GM12801 (cell line): ENCODE measurements around the gene P2RX7.

Experiments
- TF ChIP-seq, protein P1 (sequence below): IDR thresholded peaks from one replicate; pipeline ENCODE4 v1.5.1; 2011; ENCODE audit warnings: control low read depth; ENCODE audit not compliant: insufficient read length; ENCODE audit errors: extremely low read depth

P2RX7 gene

DNA sequence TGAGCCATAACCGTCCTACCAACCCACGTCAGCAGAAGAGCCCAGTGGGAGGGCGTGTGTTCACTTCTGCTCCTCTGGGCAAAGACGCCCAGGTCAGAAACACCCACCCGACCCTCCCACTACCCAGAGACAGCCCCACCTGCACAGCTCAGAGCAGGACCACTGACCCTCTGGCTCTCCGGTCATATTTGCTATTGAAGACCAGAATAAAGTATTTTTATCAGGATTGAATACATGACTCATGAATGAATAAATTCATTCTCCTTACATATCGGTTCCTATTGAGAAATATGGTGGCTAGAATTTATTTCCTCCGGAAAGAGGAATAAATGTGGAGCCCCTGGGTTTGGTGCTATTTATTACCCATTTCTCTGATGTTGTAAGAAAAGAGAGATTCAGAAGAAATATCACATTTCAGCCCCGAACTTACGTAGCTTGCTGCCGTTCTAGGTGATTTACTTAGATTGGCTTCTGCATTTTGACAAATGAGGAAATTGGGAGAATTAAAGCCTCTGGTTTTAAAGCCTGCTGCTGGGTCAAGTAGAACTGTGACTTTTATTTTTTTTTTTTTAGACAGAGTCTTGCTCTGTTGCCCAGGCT, 36.4 kb upstream of the P2RX7 start:
- TF ChIP-seq, protein P1, sequence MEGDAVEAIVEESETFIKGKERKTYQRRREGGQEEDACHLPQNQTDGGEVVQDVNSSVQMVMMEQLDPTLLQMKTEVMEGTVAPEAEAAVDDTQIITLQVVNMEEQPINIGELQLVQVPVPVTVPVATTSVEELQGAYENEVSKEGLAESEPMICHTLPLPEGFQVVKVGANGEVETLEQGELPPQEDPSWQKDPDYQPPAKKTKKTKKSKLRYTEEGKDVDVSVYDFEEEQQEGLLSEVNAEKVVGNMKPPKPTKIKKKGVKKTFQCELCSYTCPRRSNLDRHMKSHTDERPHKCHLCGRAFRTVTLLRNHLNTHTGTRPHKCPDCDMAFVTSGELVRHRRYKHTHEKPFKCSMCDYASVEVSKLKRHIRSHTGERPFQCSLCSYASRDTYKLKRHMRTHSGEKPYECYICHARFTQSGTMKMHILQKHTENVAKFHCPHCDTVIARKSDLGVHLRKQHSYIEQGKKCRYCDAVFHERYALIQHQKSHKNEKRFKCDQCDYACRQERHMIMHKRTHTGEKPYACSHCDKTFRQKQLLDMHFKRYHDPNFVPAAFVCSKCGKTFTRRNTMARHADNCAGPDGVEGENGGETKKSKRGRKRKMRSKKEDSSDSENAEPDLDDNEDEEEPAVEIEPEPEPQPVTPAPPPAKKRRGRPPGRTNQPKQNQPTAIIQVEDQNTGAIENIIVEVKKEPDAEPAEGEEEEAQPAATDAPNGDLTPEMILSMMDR, result no peak

DNA sequence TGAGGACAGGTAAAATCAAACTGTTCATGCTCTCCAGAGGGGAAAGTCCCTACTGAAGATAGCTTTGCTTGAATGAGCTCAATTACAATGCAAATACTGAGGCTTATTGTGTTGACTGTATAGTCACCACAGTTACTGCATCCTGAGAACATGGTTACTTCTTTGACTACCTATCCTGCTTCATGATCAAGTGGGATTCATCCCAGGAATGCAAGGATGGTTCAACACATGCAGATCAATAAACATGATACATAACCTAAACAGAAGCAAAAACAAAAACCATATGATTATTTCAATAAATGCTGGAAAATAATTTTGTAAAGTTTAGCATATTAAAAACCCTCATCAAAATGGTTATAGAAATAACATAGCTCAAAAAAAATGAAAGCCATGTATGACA, 32.9 kb upstream of the P2RX7 start:
- TF ChIP-seq, protein P1, result no peak

DNA sequence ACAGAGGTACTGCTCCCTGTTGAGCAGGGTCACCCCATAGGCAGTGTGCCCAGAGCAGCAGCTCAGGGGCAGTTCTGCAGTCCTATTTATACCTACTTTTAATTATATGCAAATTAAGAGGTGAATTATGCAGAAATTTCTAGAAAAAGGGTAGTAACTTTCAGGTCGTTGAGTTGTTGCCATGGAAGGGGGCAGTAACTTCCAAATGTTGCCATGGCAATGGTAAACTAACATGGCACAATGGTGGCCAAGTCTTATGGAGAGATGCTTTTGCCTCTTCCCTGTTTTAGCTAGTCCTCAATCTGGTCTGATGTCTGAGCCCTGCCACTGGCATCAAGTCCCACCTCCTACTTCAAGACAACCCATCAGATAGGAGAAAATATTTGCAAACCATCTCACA, 30.4 kb upstream of the P2RX7 start:
- TF ChIP-seq, protein P1, result no peak

DNA sequence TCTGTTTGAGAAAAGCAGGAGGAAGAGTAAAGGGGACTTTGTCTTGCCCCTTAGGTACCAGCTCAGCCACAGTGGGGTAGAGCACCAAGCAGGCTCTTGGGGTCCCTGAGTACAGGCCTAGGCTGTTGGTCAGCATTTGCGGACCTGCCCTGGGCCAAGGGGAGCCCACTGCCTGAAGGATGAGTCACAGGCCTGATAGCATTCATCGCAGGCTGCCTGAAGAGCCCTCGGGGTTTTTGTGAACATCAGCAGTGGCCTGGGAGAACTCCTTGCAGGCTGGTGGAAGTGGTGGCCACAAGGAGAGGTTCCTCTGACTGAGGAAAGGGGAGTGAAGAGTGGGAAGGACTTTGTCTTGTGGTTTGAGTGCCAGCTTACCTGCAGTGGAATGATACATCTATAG, 25.0 kb upstream of the P2RX7 start:
- TF ChIP-seq, protein P1, result no peak

DNA sequence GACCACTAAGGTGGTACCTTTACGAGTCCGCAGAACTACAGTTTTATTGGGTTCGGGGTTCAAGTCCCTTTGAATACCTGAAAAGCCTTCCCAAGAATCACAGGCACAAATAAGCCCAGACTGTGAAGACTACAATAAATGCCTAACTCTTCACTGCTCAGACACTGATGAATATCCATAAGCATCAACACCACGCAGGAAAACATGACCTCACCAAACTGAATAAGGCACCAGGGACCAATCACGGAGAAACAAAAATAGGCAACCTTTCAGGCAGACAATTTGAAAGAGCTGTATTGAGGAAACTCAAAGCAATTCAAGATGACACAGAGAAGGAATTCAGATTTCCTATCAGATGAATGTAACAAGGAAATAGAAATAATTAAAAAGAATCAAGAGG, 24.2 kb upstream of the P2RX7 start:
- TF ChIP-seq, protein P1, result no peak

DNA sequence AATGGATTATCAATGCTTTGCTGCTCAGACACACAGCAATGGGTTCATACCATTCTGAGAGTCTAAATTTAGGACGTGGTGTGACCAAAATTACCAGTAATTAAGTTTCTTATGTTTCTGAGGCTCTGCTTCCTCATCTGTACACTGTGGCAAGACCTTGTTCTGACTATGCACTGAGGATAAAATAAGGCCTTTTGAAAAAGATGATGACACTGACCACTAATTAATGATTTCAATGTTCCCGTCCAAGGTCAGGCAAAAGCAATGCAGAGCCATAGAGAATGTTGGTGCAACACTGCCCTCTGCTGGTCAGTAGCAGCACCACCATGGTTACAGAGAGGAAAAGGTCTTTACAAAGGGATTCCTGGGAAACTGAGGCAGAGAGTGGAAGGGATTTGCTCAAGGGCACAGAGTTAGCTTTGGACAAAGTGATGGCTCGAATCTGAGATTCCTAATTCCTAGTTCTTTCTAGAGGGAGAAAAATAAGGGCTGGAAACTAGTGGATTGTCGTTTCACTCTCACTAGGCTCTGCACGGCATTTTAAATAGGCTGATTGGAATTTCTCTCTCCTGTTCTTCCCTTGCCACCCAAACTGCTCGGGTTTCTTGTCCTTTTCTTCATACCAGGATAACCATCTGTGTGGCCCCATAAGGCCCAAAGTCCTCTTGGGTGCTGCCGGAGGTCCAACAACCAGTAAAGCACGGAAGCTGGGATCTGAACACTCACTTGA, 22.3 kb upstream of the P2RX7 start:
- TF ChIP-seq, protein P1, result no peak

DNA sequence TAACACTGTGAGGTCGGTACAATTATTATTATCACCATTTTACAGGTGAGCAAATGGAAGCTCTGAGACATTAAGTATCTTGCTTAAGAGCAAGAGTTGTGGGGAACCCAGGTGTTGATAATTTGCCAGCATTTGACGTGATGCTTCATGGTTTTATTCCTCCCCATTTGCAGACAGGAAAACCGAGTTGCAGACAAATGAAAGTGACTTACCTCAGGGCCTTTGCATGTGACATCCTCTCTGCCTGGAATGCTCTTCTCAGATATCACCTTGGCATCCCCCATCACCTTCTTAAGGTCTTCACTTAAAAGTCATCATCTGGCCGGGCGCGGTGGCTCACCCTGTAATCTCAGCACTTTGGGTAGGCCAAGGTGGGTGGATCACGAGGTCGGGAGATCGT, 21.0 kb upstream of the P2RX7 start:
- TF ChIP-seq, protein P1, result no peak
